HEK293T (cell line): ENCODE results near the gene PIGL.

Experiments used
- CTCF ChIA-PET: fragments of 350-600 bp; formaldehyde crosslinking; extraction: SDS; loops from one replicate; lab custom pipeline; 2021; ENCODE audit warnings: antibody characterized with exemption, inconsistent platforms; lab: Yijun Ruan, JAX
- POLR2A ChIA-PET: fragments of 350-600 bp; formaldehyde crosslinking; extraction: SDS; loops from one replicate; lab custom pipeline; 2020; ENCODE audit warnings: antibody characterized with exemption, inconsistent platforms; lab: Yijun Ruan, JAX
- DNase-seq: peaks from one replicate; pipeline ENCODE4 v3.0.0; 2012; ENCODE audit warnings: mixed read lengths; ENCODE audit errors: extremely low spot score
- ARNT ChIP-seq: fragments of 450-650 bp; IDR thresholded peaks from 2 replicates; pipeline ENCODE4 v1.6.1; 2017; ENCODE audit warnings: mild to moderate bottlenecking
- BHLHE40 ChIP-seq: fragments of 450-650 bp; IDR thresholded peaks from 2 replicates; pipeline ENCODE4 v1.6.1; 2016; ENCODE audit warnings: mild to moderate bottlenecking, moderate library complexity, borderline replicate concordance
- CTBP1 ChIP-seq: fragments of 450-650 bp; IDR thresholded peaks from 2 replicates; pipeline ENCODE4 v1.6.1; 2016; ENCODE audit warnings: borderline replicate concordance
- ELF4 ChIP-seq: fragments of 450-650 bp; IDR thresholded peaks from 2 replicates; pipeline ENCODE4 v1.6.1; 2017; ENCODE audit warnings: antibody characterized with exemption
- FOXA1 ChIP-seq: fragments of 450-650 bp; IDR thresholded peaks from 2 replicates; pipeline ENCODE4 v1.6.1; 2016; ENCODE audit warnings: mild to moderate bottlenecking
- FOXK2 ChIP-seq: fragments of 450-650 bp; IDR thresholded peaks from 2 replicates; pipeline ENCODE4 v1.6.1; 2016; ENCODE audit warnings: mild to moderate bottlenecking
- FOXM1 ChIP-seq: fragments of 450-650 bp; IDR thresholded peaks from 2 replicates; pipeline ENCODE4 v1.6.1; 2017; ENCODE audit warnings: mild to moderate bottlenecking, borderline replicate concordance
- HDGF ChIP-seq: fragments of 450-650 bp; IDR thresholded peaks from 2 replicates; pipeline ENCODE4 v1.6.1; 2017; ENCODE audit warnings: antibody characterized with exemption, borderline replicate concordance
- L3MBTL2 ChIP-seq: fragments of 450-650 bp; conservative IDR thresholded peaks from 2 replicates; pipeline ENCODE4 v1.6.1; 2016; ENCODE audit warnings: mild to moderate bottlenecking
- LEF1 ChIP-seq: fragments of 450-650 bp; IDR thresholded peaks from 2 replicates; pipeline ENCODE4 v1.6.1; 2017; ENCODE audit warnings: mild to moderate bottlenecking, borderline replicate concordance
- NFRKB ChIP-seq: fragments of 450-650 bp; IDR thresholded peaks from 2 replicates; pipeline ENCODE4 v1.6.1; 2016; ENCODE audit warnings: mild to moderate bottlenecking, moderate library complexity
- PKNOX1 ChIP-seq: fragments of 450-650 bp; IDR thresholded peaks from 2 replicates; pipeline ENCODE4 v1.6.1; 2016
- SP1 ChIP-seq: fragments of 450-650 bp; IDR thresholded peaks from 2 replicates; pipeline ENCODE4 v1.6.1; 2017
- SUZ12 ChIP-seq: fragments of 450-650 bp; IDR thresholded peaks from 2 replicates; pipeline ENCODE4 v1.6.1; 2016; ENCODE audit warnings: mild to moderate bottlenecking
- TARDBP ChIP-seq: fragments of 450-650 bp; IDR thresholded peaks from 2 replicates; pipeline ENCODE4 v1.6.1; 2016
- ZNF384 ChIP-seq: fragments of 450-650 bp; IDR thresholded peaks from 2 replicates; pipeline ENCODE4 v1.6.1; 2016

Gene PIGL

DNA sequence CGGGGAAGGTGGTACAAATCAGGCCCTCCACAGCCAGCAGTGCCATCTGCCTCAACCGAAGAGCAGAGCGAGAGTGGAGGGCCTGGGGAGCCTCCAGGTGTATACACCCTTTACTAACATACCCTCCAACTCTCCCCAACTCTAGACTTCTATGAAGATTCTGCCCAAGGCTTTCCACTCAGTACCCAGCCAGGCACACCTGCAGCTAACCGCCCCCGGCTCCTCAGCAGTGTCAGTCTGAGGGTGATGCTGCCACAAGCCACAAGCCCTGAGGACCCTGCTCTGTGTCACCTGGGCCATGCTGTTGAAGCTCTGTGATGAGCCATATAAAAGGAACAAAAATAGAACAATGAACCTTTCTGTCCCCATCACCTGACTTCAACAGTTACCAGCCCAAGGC is 132.4 kb downstream of the PIGL start:
- no peak for TF ChIP-seq LEF1
- TF ChIP-seq NFRKB, result no peak
- no peak for TF ChIP-seq TARDBP
- no peak for TF ChIP-seq SUZ12
- no peak for TF ChIP-seq HDGF
- no peak for TF ChIP-seq ELF4
- TF ChIP-seq FOXA1, result no peak
- TF ChIP-seq ARNT, result no peak
- TF ChIP-seq CTBP1, result no peak
- no peak for TF ChIP-seq PKNOX1
- TF ChIP-seq L3MBTL2, result no peak
- no peak for TF ChIP-seq FOXK2
- TF ChIP-seq BHLHE40, result no peak
- TF ChIP-seq SP1, result no peak
- no peak for TF ChIP-seq FOXM1
- TF ChIP-seq ZNF384, result no peak
- CTCF ChIA-PET, result interaction anchor here (4.6 kb wide), 1 partner anchor 14 kb away, joined by 33 read pairs; no protein-coding TSS in a partner anchor
- POLR2A ChIA-PET, result interaction anchor here (0.7 kb wide), 1 partner anchor 8 kb away, joined by 3 read pairs; no protein-coding TSS in a partner anchor
- no peak for DNase-seq

- no peak for TF ChIP-seq SUZ12
- TF ChIP-seq FOXK2, result no peak
- TF ChIP-seq ARNT, result no peak
- TF ChIP-seq FOXA1, result no peak
- TF ChIP-seq SP1, result no peak
- TF ChIP-seq TARDBP, result no peak
- no peak for DNase-seq
- ChIA-PET CTCF (interaction anchor here (0.6 to 4.6 kb wide), 3 partner anchors 12 to 43 kb away, joined by 3 to 33 read pairs (median 3); no protein-coding TSS in a partner anchor), POLR2A (interaction anchor here (0.7 to 4.3 kb wide), 10 partner anchors 10 to 253 kb away, joined by 3 to 38 read pairs (median 6); partner anchors contain the start of gene NCOR1)
Measured at GRCh38 chr17:16351831-16352230, 134.8 kb downstream of the PIGL start.

DNA sequence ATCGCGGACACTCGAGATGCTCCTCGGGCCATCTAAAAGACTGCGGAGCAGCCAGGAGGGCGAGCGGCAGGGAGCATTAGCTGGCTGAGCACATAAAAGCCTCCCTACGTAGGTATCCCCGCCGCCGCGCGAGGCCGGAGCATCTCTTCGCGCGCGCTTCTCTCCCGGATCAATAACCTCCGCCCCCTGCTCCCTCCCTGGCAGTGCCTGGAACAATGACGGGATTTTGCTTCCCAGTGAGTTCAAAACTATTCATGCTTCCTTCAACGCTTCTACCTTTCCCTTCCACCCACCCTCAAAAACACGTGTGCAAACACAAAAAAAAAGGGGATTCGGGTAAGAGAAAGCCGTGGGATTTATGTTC is 135.3 kb downstream of the PIGL start:
- CTCF ChIA-PET, result interaction anchor here (0.6 to 4.6 kb wide), 4 partner anchors 11 to 186 kb away, joined by 3 to 33 read pairs (median 3); no protein-coding TSS in a partner anchor
- TF ChIP-seq L3MBTL2, result no peak
- TF ChIP-seq SUZ12, result no peak
- TF ChIP-seq NFRKB, result no peak
- no peak for TF ChIP-seq FOXA1
- no peak for TF ChIP-seq ARNT
- TF ChIP-seq HDGF, result no peak
- TF ChIP-seq CTBP1, result no peak
- no peak for TF ChIP-seq FOXK2
- no peak for TF ChIP-seq TARDBP
- no peak for TF ChIP-seq ELF4
- no peak for TF ChIP-seq PKNOX1
- TF ChIP-seq BHLHE40, result no peak
- TF ChIP-seq ZNF384, result no peak
- no peak for TF ChIP-seq FOXM1
- no peak for TF ChIP-seq SP1
- TF ChIP-seq LEF1, result no peak
- DNase-seq, result peak; percentile 55
- POLR2A ChIA-PET, result interaction anchor here (0.7 to 4.3 kb wide), 14 partner anchors 10 to 254 kb away, joined by 3 to 38 read pairs (median 7); partner anchors contain the start of genes NCOR1 and UBB

GRCh38 chr17:16352667-16353316 is 135.8 kb downstream of the PIGL start:
- ChIA-PET POLR2A (interaction anchor here (0.7 to 4.3 kb wide), 20 partner anchors 11 to 341 kb away, joined by 3 to 38 read pairs (median 6); partner anchors contain the start of genes NCOR1 and UBB), CTCF (interaction anchor here (0.6 to 4.6 kb wide), 7 partner anchors 11 to 187 kb away, joined by 3 to 33 read pairs (median 3); no protein-coding TSS in a partner anchor)
- TF ChIP-seq HDGF (no peak), FOXA1 (no peak), L3MBTL2 (peak; percentile 68), FOXM1 (no peak), LEF1 (0 out of 2 replicates have a peak, but pooled peaks have one; percentile 47), ZNF384 (no peak), ELF4 (no peak), SP1 (no peak), NFRKB (no peak), CTBP1 (no peak), SUZ12 (no peak), ARNT (no peak)
- DNase-seq, result peak; percentile 22

GRCh38 chr17:16353317-16354174 is 136.5 kb downstream of the PIGL start, which contains the start of gene CENPV:
TSS of gene CENPV (minus strand) at chr17:16353469. CDS start at chr17:16353436, 33 bp downstream.
- no peak for TF ChIP-seq SUZ12
- no peak for TF ChIP-seq SP1
- TF ChIP-seq L3MBTL2, result peak; percentile 75
- peak; percentile 51; the same call in 1 of the 2 replicates for TF ChIP-seq FOXM1
- TF ChIP-seq LEF1, result no peak
- ChIA-PET POLR2A (interaction anchor here (0.6 to 4.3 kb wide), 17 partner anchors 11 to 342 kb away, joined by 3 to 38 read pairs (median 6); partner anchors contain the start of genes NCOR1 and UBB), CTCF (interaction anchor here (0.6 to 4.6 kb wide), 5 partner anchors 10 to 48 kb away, joined by 3 to 33 read pairs (median 4); no protein-coding TSS in a partner anchor)
- DNase-seq, result peak; percentile 81

GRCh38 chr17:16354585-16354984 is 137.6 kb downstream of the PIGL start:
- ChIA-PET POLR2A (interaction anchor here (0.9 to 1.3 kb wide), 3 partner anchors 9 to 84 kb away, joined by 3 to 4 read pairs (median 3); partner anchors contain the start of gene UBB), CTCF (interaction anchor here (1.6 kb wide), 1 partner anchor 9 kb away, joined by 10 read pairs; no protein-coding TSS in a partner anchor)
- TF ChIP-seq LEF1 (no peak), ARNT (no peak), NFRKB (no peak), FOXM1 (no peak), ZNF384 (no peak), CTBP1 (no peak), FOXK2 (no peak), PKNOX1 (no peak), L3MBTL2 (no peak), TARDBP (no peak), SP1 (no peak), ELF4 (no peak), BHLHE40 (no peak), FOXA1 (no peak), HDGF (no peak)
- DNase-seq, result no peak
